ENCODE data around the gene FMO3. TPM values are rescaled to one million over a fixed set of nuclear protein-coding genes. Genes with fewer than 3 reads are reported as not detected.

FMO3 gene
- polyA plus RNA-seq, 3 donors from 2014 or later = not detected

DNA sequence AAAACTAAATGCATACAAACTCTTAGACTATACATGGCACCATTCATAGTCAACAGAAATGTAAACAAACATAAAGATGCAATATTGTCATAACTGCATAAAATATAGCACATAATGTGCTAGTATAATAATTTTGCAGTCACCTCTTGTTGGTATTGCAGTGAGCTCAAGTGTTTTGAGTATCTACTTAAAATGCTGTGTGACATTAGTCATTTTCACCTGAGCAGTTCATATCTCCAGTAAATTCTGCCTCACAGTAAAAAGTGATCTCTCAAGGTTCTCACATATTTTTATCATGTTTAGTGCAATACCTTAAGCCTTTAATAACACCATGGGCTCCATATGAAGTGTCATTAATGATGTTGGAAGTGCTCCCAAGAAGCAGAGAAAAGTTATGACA is 64.8 kb downstream of the FMO3 start:
- DNase-seq = no peak
- Mint-ChIP-seq H3K4me3 (no peak overlapping the region), H3K27me3 (ENCODE audit: low read depth in 3 of 3) (peaks cover 0 to 5% (median 2%) of the 10 kb centered on the region in 3 donors), H3K4me1 (no peaks in the 10 kb centered on the region), H3K27ac (no peak overlapping the region), H3K9me3 (peaks cover 0 to 5% (median 0%) of the 10 kb centered on the region in 6 donors), H3K36me3 (no peaks in the 10 kb centered on the region)

DNA sequence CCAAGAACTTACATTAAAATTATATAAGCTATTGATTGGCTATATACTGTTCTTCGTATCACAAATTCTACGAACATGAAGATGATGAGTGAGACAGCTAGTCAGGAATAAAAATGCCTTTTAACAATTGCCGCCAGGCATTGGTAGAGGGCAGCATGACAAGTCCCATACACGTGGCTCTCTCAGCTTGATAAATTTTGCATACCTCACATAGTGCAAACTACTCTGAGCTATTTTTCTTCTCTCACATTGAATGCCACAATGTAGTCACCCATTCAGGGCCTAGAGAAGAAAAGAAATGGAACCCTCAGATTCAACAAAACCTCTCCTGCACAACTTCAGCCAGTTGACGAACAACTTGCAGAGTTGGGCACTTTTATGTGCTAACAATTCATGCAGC is 67.4 kb downstream of the FMO3 start:
- Mint-ChIP-seq H3K9me3 (peaks cover 0 to 5% (median 0%) of the 10 kb centered on the region in 6 donors), H3K36me3 (no peaks in the 10 kb centered on the region), H3K27ac (no peak overlapping the region), H3K27me3 (ENCODE audit: low read depth in 3 of 3) (peaks cover 0 to 2% (median 2%) of the 10 kb centered on the region in 3 donors), H3K4me3 (no peak overlapping the region), H3K4me1 (no peaks in the 10 kb centered on the region)
- no peak for DNase-seq

- no peaks in the 10 kb centered on the region for H3K4me1 Mint-ChIP-seq
- no peak overlapping the region for H3K27ac Mint-ChIP-seq
- peaks cover 0 to 5% (median 0%) of the 10 kb centered on the region in 6 donors for H3K9me3 Mint-ChIP-seq
- H3K36me3 Mint-ChIP-seq = no peaks in the 10 kb centered on the region
- no peak for DNase-seq
- H3K27me3 Mint-ChIP-seq (ENCODE audit: low read depth in 3 of 3) = peaks cover 0 to 2% (median 2%) of the 10 kb centered on the region in 3 donors
- H3K4me3 Mint-ChIP-seq = no peak overlapping the region
These were observed 67.8 kb downstream of the FMO3 start for GRCh38 chr1:171158551-171158950.

DNA sequence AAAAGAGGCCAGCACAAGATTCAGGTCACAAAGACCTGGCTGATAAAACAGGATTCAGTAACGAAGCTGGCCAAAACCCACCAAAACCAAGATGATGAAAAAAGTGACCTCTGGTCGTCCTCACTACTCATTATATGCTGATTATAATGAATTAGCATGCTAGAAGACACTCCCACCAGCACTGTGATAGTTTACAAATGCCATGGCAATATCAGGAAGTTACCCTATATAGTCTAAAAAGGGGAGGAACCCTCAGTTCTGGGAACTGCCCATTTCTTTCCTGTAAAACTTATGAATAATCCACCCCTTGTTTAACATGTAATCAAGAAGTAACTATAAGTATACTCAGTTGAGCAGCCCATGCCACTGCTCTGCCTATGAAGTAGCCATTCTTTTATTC is 68.4 kb downstream of the FMO3 start:
- Mint-ChIP-seq H3K27me3 (ENCODE audit: low read depth in 3 of 3) (peaks cover 0 to 2% (median 2%) of the 10 kb centered on the region in 3 donors), H3K4me1 (no peaks in the 10 kb centered on the region), H3K27ac (no peak overlapping the region), H3K4me3 (no peak overlapping the region), H3K36me3 (no peaks in the 10 kb centered on the region), H3K9me3 (peaks cover 0 to 5% (median 0%) of the 10 kb centered on the region in 6 donors)
- no peak for DNase-seq

GRCh38 chr1:171160211-171160610 is 69.5 kb downstream of the FMO3 start:
- H3K36me3 Mint-ChIP-seq = no peaks in the 10 kb centered on the region
- no peak overlapping the region for H3K27ac Mint-ChIP-seq
- no peak for DNase-seq
- peaks cover 0 to 2% (median 2%) of the 10 kb centered on the region in 3 donors for H3K27me3 Mint-ChIP-seq (ENCODE audit: low read depth in 3 of 3)
- peaks cover 0 to 5% (median 0%) of the 10 kb centered on the region in 6 donors for H3K9me3 Mint-ChIP-seq
- H3K4me3 Mint-ChIP-seq = no peak overlapping the region
- H3K4me1 Mint-ChIP-seq = no peaks in the 10 kb centered on the region

DNA sequence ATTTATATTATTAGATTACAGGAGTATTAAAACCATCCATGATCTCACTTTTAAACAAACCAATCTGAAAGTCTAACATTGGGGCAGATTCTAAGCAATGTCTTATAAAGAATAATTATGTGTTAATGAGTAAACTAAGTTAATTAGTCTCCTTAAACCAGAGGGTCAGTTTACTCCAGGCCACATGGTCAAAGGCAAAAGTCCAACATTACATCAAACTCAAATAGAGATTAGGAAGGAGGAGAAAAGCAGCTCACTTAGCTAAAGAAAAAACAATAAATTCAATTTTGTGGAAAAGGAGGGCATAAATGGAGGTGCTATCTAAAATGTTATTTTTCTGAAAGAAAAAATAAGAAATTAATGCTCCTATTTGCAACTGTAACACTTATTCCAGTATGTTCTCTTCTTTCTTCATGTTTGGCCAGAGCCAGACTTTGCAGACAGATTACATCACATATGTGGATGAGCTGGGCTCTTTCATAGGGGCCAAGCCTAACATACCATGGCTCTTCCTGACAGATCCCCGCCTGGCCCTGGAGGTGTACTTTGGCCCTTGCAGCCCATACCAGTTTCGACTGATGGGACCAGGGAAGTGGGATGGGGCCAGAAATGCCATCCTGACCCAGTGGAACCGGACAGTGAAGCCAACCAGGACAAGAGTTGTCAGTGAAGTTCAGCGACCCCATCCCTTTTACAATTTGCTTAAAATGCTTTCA is 70.1 kb downstream of the FMO3 start:
- Mint-ChIP-seq H3K9me3 (peaks cover 0 to 5% (median 0%) of the 10 kb centered on the region in 6 donors), H3K4me3 (no peak overlapping the region), H3K27ac (no peak overlapping the region), H3K4me1 (no peaks in the 10 kb centered on the region), H3K36me3 (no peaks in the 10 kb centered on the region), H3K27me3 (ENCODE audit: low read depth in 3 of 3) (peaks cover 0 to 2% (median 2%) of the 10 kb centered on the region in 3 donors)
- DNase-seq = no peak

DNA sequence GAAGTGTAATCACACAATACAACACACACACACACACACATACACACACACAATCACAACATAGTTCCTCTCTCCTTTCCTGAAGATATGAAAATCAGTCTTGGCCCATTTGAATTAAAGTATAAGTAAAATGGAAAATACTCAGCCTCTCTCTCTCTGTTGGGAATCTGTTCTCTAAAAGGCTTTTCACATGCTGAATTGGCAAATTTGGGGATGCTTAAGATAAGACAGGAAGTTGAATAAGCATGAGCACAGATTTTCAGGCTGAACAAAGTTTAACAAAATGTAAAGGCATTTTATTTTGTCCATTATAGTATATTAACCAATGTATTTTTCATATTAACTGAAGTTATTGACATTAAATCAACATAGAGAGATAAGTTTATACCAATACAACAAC is 70.7 kb downstream of the FMO3 start:
- H3K4me3 Mint-ChIP-seq = no peak overlapping the region
- DNase-seq = no peak
- no peaks in the 10 kb centered on the region for H3K4me1 Mint-ChIP-seq
- H3K9me3 Mint-ChIP-seq = peaks cover 0 to 3% (median 0%) of the 10 kb centered on the region in 6 donors
- no peaks in the 10 kb centered on the region for H3K36me3 Mint-ChIP-seq
- H3K27ac Mint-ChIP-seq = no peak overlapping the region
- peaks cover 0 to 2% (median 2%) of the 10 kb centered on the region in 3 donors for H3K27me3 Mint-ChIP-seq (ENCODE audit: low read depth in 3 of 3)

DNA sequence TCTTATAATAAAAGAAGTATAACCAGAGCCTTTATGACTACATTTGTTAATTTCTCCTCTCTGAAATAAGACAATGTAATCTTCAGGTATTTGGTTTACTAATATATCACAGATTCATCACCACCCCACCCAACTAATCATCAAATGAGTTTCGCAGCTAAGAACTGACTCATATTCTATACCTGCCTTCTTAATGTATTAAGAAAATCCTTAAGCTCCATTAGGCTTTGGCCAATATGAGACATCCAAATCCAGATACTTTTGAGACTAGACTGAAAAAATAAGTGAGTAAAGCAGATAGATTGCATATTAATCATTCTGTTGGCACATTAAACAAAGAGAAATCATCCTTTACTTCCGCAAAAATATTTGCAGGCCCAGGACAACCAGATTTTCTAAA is 75.7 kb downstream of the FMO3 start:
- Mint-ChIP-seq H3K27ac (no peak overlapping the region), H3K27me3 (ENCODE audit: low read depth in 3 of 3) (peaks cover 0 to 2% (median 2%) of the 10 kb centered on the region in 3 donors), H3K4me1 (no peaks in the 10 kb centered on the region), H3K36me3 (no peaks in the 10 kb centered on the region), H3K4me3 (no peak overlapping the region), H3K9me3 (no peaks in the 10 kb centered on the region)
- DNase-seq = no peak

Other genes starting within 250 kb of the FMO3 start
- gene MROH9, start 155.4 kb upstream of the FMO3 start, polyA plus RNA-seq = not detected
- not detected for gene FMO2, start 94.4 kb downstream of the FMO3 start, polyA plus RNA-seq
- gene FMO1, start 157.6 kb downstream of the FMO3 start, polyA plus RNA-seq = not detected
- 1 to 10 TPM; 2.6 to 4.1 (median 3.0) TPM for gene FMO4, start 223.3 kb downstream of the FMO3 start, polyA plus RNA-seq